OCI-M1 (cell line): Measurements from ENCODE around the gene SBNO2.

Source experiments
- DNase-seq: peaks from one replicate; lab custom pipeline; 2025; lab: John Stamatoyannopoulos, UW

The SBNO2 gene

DNA sequence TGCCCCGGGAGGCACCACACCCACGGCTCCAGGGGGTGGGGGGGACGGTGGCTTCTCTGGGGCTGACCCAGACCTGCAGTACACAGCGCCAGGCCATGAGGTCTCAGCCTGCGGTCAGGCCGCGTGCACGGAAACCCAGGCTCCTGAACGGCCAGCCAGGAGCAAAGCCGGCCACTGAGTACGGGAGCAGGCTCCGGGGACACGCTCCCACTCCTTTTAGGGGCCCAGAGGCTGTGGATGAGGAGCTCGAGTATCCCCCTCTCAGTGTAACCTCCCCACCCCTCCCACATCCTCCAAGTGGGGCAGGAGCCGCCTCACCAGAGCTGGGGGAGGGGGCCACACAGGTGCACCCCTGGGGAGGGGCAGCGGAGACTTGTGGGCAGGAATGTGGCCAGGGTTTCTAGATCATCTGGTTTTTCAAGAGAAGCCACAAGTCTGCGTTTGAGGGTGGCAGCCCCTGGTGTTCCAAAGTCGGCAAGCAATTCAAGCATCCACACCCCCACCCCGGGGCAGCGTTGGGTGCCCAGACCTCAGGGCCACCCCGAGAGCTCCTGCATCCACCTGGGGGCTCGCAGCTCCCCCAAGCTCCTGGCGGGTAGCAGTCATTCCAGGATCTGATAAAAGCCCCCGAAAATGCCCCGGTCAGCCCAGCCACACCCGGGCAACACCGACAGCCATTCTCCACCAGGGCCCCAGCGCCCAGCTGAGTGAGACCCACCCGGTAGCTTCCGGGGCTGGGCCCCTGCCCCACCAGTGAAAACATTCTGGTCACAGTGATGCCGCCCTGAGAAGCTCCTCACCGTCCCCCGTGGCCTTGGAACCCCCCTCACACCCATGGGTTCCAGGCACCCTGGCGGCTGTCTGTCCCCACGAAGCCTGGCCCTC, 6.1 kb downstream of the SBNO2 start:
- no peak for DNase-seq

DNA sequence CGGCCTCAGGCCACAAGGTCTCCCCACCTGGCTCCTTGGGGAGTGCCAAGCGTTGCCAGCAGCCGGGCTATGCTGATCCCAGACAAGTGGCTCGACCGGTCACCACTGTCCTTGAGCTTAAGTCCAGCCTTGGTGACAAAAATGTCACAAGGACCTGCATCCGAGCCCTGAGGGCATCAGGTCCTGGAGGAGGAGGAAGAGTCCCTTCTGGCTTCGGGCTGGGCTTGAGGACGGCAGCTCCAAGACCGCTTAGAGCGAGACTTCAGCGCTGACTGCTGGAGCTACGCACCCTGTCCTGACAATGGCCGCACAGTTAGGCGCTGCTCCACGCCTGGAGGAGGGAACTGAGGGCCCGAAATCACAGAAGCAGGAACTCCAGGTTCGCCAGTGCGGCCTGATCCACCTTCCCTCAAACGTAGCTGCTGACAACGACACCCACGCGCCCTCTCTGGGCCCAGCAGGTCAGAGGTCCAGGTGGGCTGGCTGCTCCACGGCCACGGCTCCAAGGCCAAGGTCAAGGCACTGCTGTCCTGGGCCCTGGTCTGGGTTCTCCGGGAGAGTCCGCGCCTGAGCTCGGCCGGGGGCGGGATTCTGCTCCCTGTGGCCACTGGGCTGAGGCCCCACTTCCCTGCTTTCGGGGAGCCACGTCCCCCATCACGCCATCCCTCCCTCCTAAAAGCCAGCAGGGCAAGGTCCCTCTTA, 7.0 kb downstream of the SBNO2 start:
- no peak for DNase-seq

DNA sequence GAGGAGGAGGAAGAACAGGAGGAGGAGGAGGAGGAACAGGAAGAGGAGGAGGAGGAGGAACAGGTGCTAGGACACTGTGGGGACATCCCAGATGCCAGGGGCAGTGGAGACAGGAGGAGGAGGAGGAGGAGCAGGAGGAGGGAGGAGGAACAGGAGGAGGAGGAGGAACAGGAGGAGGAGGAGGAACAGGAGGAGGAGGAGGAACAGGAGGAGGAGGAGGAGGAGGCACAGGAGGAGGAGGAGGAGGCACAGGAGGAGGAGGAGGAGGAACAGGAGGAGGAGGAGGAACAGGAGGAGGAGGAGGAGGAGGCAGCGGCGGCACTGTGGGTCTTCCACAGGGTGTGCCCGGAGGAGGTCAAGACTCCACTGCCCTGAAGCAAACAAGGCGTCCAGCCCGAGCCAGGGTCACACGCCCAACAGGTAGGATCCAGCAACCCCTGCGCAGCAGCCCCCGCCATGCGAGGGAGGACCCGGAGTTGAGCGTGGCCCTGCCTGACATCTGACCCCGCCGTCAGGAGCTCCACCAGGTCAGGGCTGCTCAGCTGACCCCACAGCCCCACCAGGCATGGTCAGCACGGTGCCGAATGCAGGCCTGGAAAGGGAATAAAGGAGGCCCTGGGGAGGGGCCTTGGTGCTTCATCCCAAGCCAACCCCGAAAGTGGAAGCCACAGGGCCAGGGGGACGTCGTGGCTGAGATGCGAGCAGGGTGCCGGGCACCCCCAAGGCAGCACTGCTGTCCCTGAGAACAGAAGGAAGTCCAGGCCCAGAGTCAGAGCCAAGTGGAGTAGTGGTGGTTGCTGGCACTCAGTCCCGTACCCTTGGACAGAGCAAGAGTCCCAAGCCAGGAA, 9.2 kb downstream of the SBNO2 start:
- no peak for DNase-seq

DNA sequence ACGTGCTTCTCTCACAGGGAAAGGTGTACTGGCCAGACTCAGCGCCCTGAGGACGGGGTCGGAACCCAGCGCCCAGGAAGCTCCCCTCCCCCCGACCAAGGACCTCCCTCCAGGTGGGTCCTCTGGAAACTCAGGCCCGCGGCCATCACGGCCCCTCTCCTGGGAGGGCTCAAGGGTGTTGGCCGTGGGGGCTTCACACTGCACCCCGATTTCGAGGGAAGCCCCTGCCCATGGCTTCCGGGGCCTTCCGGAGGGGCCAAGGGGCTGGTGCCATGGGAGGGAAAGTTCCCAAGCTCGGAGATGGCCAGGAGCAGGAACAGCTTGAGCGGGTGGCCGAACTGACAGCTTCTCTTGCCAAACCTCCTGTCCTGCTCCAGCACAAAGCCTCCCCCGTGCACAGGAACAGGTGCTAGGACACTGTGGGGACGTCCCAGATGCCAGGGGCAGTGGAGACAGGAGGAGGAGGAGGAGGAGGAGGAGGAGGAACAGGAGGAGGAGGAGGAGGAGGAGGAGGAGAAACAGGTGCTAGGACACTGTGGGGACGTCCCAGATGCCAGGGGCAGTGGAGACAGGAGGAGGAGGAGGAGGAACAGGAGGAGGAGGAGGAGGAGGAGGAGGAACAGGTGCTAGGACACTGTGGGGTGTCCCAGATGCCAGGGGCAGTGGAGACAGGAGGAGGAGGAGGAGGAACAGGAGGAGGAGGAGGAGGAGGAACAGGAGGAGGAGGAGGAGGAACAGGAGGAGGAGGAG, 10.0 kb downstream of the SBNO2 start:
- DNase-seq, result no peak

DNA sequence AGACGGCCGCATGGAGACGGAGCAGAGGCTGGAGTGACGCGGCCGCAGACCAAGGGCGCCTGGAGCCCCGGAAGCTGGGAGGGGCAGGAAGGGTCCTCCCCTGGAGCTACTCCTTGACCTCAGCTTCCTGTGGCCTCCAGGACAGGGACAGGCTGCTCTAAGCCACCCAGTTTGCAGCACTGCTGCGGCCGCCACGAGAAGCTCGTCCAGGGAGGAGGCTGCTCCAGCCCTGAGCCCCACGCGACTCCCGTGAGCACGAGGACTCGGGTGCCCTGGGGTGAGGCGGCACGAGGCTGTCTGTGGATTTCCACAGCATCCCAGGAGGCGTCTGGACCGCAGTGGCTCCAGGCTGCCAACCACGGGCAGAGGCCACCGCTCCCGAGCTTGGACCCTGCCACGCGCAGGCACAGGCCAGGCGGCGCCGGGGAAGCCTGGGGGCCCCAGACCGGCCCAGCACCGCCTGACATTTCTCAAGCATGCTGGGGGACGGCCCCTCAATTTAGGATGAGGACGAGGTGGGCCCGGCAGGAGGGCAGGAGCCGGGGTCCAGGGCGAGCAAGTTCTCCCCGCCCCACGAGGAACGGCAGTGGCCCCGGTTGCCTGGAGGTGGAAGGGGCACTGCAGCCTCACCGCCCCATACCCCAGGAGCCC, 10.7 kb downstream of the SBNO2 start:
- no peak for DNase-seq

DNA sequence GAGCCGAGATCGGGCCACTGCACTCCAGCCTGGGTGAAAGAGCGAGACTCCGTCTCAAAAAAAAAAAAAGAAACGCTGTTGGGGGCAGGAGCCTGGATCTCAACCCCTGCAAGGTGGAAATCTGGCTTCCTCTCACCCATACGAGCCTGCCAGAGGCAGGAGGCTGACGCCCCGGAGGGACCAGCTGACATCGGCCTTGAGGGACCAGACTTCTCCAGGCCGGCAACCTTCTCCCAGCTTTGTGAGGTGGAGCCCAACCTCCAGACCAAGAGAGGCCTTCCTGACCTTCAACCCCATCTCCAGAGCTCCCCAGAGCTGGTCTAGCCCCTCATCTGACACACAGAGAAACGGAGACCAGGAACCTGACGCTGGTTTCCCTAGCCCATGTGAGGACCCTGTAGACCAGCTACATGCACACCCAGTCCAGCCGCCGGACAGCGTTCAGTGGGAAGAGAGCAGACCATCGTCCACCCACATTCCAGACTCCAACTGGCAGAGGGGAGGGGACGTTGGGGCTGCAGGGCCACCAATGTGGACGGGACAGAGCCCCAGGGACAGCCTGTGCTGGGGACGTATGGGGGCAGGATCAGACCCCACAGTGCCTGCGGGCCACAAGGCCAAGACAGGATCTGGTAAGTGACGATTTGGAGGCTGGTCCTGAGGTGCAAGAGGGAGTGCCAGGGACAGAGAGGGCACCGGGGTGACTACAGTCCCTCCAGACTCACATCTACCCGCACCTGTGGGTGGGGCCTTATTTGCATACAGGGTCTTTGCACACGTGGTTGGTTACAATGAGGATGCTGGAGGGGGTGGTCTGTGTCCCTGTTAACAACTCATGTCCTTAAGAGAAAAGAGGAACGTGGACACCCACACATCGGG, 11.4 kb downstream of the SBNO2 start:
- no peak for DNase-seq

DNA sequence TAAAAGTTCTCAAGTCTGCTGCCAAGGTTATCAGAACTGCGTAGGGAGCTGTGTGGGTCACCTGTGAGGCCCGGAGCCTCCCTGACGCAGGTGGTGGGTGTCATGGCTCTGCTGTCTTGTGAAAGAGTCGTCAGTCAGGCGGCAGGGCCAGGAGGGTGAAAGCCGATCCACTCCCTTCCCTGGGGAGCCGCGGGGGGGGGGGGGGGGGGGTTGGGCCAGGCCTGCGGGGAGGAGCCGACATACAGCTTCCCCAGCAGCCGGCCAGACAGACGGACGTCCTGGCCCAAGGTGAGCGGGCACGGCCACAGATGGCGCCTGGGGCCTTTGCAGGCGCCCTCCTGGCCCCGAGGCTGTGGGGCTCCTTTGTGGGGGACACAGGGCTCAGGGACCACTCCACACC, 12.4 kb downstream of the SBNO2 start:
- DNase-seq, result no peak

DNA sequence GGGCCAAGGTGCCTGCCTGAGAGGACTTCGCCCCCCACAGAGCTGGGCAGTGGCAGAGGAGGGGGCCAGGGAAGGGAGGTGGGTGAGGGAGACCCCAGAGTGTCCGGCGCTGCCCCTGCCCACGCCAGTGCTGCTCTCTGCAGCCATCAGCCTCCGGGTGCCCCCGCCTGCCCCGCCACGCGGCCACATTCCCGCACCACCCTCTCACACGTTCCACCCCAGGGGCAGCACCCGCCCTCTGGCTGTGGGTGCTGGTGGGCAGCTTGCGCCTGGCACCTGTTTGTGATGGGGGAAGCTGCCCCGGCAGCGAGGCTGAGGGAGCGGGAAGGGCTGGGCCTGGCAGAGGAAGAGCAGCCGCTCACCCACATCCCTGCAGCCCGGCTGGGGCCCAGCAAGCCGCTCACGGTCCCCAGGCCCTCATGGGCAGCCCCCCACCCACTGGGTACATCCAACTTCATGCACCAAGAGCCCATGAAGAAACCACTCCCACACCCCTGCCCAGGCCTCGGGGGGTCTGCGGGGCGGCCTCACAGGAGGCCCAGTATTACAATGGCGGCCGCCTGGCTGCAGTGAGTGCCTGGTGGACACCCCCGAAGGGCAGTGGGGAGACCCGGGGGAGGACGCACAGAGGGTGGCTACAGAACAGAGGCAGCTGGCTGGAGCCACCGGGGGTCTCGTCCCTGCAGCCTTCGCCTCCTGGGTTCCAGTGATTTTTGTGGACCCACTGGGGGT, 14.0 kb downstream of the SBNO2 start:
- DNase-seq, result no peak

DNA sequence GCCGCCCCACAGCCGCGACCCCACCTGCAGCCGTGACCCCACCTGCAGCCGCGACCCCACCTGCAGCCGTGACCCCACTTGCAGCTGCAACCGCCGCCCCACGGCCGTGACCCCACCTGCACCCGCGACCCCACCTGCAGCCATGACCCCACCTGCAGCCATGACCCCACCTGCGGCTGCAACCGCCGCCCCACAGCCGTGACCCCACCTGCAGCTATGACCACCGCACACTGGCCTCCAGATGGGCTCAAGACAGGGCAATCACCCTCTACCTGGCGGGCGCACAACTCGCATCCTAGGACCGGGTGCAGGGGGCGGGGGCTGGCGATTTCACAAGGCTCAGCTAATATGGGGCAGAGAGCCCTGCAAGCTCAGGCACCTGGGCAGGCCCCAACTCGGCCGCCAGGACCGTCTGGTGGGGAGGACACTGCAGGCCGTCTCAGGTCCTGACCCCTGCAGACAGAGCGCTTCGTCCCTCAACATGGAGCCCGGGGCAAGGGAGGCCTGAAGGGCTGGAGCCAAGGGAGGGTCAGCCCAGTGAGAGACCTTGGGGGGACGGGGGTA, 15.1 kb downstream of the SBNO2 start:
- no peak for DNase-seq

DNA sequence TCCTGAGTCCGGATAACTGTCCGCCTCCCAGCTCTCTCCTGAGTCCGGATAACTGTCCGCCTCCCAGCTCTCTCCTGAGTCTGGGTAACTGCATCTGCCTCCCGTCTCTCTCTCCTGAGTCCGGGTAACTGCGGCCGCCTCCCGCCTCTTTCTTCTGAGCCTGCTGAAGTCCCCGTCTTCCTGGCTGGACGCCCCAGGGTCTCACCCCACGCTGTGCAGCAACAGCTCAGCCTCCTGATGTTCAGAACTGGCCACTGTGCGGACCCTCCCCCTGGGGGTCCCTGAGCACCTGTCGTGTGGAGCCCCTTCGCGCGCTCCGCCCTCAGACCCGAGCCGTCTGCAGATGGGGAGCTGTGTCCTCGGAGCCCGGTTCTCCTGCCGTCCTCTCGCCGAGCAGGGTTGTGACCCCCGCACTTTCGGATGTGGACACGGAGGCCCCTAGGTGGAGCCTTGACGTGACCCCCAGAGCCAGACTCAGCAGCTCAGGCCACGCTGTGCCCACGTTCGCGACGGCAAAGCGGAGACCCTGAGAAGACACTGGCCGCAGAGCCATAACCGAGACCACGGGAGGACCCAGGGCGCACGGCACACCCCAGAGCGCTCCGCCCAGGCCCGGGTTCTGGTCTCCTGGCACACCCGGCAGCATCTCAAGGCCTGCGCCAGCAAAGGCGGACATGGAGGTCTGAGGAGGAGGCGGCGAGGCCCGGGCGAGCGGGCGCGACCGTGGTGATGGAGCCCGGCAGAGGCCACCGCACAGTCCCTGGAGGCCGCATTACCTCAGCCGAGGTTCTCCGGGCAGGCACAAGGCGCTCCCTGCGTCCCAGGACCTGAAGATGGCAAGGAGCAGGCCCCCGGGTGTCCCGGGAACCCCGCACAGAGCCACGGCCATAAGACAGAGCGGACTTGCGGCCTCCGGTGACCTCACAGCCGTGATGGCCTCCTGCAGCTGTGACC, 15.9 kb downstream of the SBNO2 start:
- DNase-seq, result no peak

DNA sequence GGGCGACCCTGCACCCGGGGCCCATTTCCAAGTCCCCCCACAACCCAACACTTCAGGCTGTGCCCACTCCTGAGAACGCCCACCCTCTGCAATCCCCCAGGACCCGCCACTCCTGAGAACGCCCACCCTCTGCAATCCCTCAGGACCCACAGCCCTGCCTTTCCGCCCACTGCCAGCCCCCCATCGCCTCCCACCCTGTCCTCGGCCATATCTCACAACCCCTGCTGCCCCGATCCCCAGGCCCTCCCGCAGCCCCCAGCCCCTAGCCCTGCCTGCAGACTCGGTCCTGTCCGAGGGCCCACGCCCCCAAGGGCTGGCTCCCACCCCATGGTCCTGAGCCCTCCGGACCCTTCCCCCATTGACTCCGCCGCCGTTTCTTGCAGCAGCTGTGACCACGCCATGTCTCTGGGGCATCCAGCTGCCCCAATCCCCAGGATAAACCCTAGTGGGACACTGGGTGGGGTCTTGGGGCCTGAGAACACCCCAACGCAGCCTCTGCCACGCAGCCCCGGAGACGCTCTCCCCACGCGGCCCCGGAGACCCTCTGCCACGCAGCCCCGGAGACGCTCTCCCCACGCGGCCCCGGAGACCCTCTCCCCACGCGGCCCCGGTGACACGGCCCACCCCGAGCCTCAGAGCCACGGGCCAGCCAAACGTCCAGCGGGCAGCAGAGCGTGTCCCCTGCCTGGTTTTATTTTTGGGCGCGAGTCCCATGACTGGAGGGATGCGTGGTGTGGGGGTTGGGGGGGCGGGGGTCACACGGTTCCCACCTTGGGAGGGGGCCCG, 17.0 kb downstream of the SBNO2 start:
- DNase-seq, result no peak

DNA sequence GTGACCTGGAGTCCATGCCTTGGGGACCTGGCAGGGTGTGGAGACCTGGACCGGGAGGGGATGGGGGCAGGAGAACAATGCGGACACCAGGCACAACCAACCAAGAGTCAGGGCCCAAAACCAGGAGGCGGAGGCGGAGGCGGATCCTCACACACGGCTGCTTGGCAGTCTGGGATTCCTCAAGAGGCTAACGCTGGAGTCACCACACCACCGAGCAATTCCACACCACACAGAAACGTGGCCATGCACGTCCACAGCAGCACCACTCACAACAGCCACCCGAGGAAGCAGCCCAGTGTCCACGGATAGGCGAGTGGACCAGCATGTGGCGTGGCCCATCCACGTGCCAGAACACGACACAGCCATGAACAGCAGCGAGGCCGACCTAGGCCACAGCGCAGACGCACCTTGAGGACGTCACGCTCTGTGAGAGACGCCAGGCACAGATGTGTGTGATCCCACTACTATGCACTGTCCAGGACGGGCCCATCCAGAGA, 17.7 kb downstream of the SBNO2 start:
- no peak for DNase-seq

DNA sequence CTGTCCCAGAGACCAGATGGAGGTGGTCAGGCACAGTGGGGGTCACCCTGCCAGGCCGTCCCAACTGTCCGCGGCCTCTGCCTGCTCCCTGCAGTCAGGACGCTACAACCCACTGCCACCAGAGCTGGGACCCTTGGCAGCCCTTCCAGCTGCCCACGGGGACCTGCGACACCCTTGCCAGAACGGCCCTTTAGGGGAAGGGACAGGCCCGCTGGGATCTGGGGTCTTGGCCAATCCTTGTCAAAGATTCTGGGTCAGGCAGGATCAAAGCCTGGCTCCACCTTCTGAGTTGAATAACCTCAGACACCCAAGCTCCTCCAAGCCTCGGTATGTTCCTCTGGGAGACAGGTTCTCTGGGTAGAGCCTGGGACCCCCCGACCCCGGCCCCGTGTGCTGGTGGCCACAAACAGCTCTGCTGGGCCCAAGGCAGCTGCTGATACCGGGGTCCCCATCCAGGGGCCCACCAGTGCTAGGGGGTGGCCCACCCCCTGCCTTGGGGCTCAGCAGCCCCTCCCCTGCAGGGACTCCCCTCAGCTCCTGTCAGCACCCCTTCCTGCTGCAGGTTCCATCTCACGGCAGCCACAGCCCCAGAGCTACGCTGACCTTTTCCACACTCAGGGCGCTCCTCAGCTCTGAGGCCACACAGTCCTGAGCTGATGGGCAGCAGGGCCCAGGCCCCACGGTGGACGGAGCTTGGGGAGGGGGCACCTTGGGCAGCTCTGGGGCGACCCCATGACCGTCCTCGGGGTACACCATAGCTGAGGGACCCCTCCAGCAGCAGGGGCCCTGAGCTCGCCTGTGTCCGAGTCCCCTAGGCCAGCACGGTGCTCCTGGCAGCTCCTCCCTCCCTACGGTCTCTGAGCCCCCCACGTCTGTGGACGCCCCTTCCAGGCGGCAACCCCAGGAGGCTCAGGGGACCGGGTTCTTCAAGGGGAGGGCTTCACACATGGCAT, 18.4 kb downstream of the SBNO2 start:
- DNase-seq, result no peak

DNA sequence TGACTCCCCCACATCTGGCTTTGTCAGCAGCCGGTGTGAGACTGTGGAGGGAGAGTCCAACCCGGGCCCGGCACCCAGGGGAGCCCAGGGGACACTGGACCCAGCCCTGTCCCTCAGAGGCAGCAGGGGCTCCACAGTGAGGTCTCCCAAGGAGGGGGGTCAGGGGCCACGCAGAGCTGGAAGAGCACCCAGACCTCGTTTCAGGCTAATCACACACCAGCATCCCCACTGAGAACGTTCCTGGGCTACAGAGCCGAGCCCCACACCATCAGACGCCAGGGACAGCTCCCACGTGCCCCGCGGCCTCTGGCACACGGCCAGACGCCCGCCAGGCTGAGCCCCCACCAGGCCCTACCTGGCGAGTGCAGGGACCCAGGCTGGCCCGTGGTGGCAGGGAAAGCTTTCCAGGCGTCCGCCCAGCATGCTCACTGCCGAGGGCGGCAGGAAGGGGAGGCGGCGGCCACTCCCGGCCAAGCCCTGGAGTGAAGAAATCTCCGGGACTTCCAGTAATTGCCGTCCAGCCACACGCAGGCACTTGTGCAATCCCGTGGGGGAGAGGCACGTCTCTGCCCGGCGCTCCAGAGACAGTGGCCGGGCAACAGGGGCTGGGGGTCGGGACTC, 19.2 kb downstream of the SBNO2 start:
- DNase-seq, result no peak
